HUES6 (cell line): ENCODE results near the gene GMDS.

Experiments
- H3K27ac ChIP-seq: 2 replicates; pipeline ENCODE4 v1.7.0; 2013; ENCODE audit warnings: low read depth, mild to moderate bottlenecking, low read length, inconsistent platforms
- H3K27me3 ChIP-seq: 2 replicates; pipeline ENCODE4 v1.6.1; 2013; ENCODE audit warnings: low read length; ENCODE audit not compliant: control insufficient read depth, insufficient read depth
- H3K36me3 ChIP-seq: 2 replicates; pipeline ENCODE4 v1.6.1; 2013; ENCODE audit warnings: low read length; ENCODE audit not compliant: control insufficient read depth, insufficient read depth
- H3K4me1 ChIP-seq: 2 replicates; pipeline ENCODE4 v1.6.1; 2013; ENCODE audit warnings: low read length; ENCODE audit not compliant: control insufficient read depth, insufficient read depth
- H3K4me3 ChIP-seq: 2 replicates; pipeline ENCODE4 v1.5.1; 2013; ENCODE audit warnings: low read depth, low read length
- H3K9ac ChIP-seq: one replicate; pipeline ENCODE4 v1.6.1; 2013; ENCODE audit warnings: mild to moderate bottlenecking, low read length
- H3K9me3 ChIP-seq: 2 replicates; pipeline ENCODE4 v1.6.1; 2013; ENCODE audit warnings: low read depth, low read length; ENCODE audit not compliant: control insufficient read depth, insufficient read depth

The GMDS gene

DNA sequence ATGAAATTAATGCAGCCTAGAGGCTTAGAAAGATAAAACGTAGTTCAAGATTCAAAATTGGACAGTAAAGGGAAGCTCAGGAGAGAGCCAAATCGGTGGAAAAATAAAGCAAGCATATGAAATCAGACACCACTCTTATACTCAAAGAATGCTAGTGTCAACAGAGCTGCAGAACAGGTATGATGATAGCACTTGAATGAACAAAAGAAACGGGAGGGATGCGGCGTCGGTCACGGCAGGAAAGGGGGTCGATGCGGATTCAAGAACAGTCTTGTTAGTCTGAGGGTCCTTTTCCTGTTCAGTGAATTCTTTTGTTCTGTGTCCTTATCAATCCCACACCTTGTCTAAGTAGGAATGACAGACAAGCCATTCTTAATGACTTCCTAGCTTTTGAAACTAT lies 521.3 kb downstream of the GMDS start:
- H3K4me3 ChIP-seq = no peak overlapping the region
- H3K9me3 ChIP-seq = no peaks in the 10 kb centered on the region
- H3K36me3 ChIP-seq = no peaks in the 10 kb centered on the region
- peaks cover 41% of the 10 kb centered on the region for H3K4me1 ChIP-seq
- no peak overlapping the region for H3K27ac ChIP-seq
- peak overlapping the region; percentile 34 for H3K9ac ChIP-seq
- no peaks in the 10 kb centered on the region for H3K27me3 ChIP-seq

GRCh38 chr6:1722801-1723200 lies 522.6 kb downstream of the GMDS start:
- Histone ChIP-seq H3K27me3 (no peaks in the 10 kb centered on the region), H3K9ac (no peak overlapping the region), H3K4me1 (peaks cover 33% of the 10 kb centered on the region), H3K36me3 (no peaks in the 10 kb centered on the region), H3K9me3 (no peaks in the 10 kb centered on the region), H3K4me3 (no peak overlapping the region), H3K27ac (no peak overlapping the region)

- Histone ChIP-seq H3K9ac (no peak overlapping the region), H3K27me3 (no peaks in the 10 kb centered on the region), H3K27ac (no peak overlapping the region), H3K36me3 (no peaks in the 10 kb centered on the region), H3K9me3 (no peaks in the 10 kb centered on the region), H3K4me3 (no peak overlapping the region), H3K4me1 (peaks cover 28% of the 10 kb centered on the region)
Observed at GRCh38 chr6:1720620-1721322, 524.6 kb downstream of the GMDS start.

- H3K9me3 ChIP-seq = no peaks in the 10 kb centered on the region
- H3K4me1 ChIP-seq = peaks cover 26% of the 10 kb centered on the region
- H3K27ac ChIP-seq = no peak overlapping the region
- H3K4me3 ChIP-seq = no peak overlapping the region
- no peaks in the 10 kb centered on the region for H3K36me3 ChIP-seq
- H3K9ac ChIP-seq = no peak overlapping the region
- no peaks in the 10 kb centered on the region for H3K27me3 ChIP-seq
Observed at GRCh38 chr6:1719922-1720321, 525.5 kb downstream of the GMDS start.

- Histone ChIP-seq H3K9me3 (no peaks in the 10 kb centered on the region), H3K4me1 (peaks cover 12% of the 10 kb centered on the region), H3K4me3 (no peak overlapping the region), H3K36me3 (no peaks in the 10 kb centered on the region), H3K9ac (no peak overlapping the region), H3K27ac (no peak overlapping the region), H3K27me3 (no peaks in the 10 kb centered on the region)
Observed at GRCh38 chr6:1716868-1717267, 528.5 kb downstream of the GMDS start.

DNA sequence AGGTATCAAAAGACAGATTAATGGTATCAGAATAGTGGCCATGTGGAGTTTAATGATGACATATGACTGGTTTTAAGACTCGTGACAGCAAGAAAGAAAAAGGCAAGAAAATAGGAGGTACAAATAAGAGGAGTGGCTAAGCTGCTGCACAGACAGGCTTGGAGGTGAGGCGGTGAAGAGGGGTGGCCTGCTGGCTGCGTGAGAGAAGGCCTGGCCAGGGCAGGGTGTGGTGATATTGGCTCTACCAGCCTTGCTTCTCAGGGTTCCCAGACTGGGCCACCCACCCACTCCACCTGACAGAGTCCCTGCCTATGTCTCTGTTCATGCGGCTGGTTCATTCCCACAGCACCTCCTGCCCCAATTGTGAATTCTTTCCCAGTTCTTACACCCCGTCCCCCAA lies 529.0 kb downstream of the GMDS start:
- Histone ChIP-seq H3K27ac (no peak overlapping the region), H3K9ac (no peak overlapping the region), H3K9me3 (no peaks in the 10 kb centered on the region), H3K4me1 (peaks cover 11% of the 10 kb centered on the region), H3K4me3 (no peak overlapping the region), H3K27me3 (no peaks in the 10 kb centered on the region), H3K36me3 (no peaks in the 10 kb centered on the region)

DNA sequence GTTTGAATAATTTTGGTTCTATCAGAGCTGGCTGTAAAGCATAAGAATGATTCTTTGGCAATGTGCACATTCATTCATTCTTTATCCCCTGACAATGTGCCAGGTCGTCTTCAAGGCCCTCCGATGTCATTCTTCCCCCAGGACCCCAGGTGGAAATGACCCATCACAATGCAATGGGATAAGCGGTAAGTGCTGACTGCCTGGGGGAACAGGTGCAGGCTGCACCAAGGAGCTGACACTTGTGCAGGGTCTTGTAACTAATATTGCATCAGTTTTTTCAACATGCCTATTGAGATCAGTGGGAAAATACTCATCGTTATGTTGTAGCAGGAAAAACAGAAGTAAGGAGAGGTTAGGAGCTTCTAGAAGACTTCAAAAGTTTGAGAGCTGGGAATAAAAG lies 530.1 kb downstream of the GMDS start:
- H3K36me3 ChIP-seq = no peaks in the 10 kb centered on the region
- H3K9me3 ChIP-seq = no peaks in the 10 kb centered on the region
- no peaks in the 10 kb centered on the region for H3K27me3 ChIP-seq
- no peak overlapping the region for H3K4me3 ChIP-seq
- H3K9ac ChIP-seq = no peak overlapping the region
- peaks cover under 1% of the 10 kb centered on the region; the same call in 1 of the 2 replicates for H3K4me1 ChIP-seq
- no peak overlapping the region for H3K27ac ChIP-seq

- H3K4me1 ChIP-seq = no peaks in the 10 kb centered on the region; the same call in 1 of the 2 replicates
- no peak overlapping the region for H3K9ac ChIP-seq
- no peaks in the 10 kb centered on the region for H3K27me3 ChIP-seq
- no peaks in the 10 kb centered on the region for H3K9me3 ChIP-seq
- H3K27ac ChIP-seq = no peak overlapping the region
- no peak overlapping the region for H3K4me3 ChIP-seq
- H3K36me3 ChIP-seq = no peaks in the 10 kb centered on the region
Observed at GRCh38 chr6:1714654-1715053, 530.8 kb downstream of the GMDS start.

DNA sequence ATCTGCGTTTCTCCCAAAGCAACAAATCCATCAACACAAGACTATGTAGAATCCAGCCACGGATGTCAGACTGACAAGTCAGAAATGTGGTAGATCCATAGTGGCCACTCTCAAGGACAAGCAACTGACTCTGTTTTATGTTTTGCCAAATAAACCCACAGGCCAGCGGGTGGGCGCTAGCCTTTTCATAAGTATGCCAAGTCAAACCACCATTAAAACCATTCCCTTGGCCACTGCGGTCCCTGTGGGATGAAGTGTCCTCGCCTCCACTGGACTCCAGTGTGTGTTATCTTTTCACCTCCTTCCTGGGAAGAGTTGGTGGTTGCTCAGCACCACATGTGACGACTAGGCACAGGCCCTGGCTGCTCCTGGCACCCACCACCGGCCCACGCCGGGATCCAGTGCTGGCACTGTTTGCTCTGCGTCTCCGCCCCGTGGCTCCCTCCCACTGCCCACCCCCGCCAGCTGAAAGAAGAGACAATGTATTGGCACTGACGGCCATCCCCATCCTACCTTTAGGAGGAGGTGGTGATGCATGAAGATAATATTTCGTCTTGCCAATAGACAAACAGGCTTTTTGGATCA lies 532.3 kb downstream of the GMDS start:
- Histone ChIP-seq H3K4me1 (no peaks in the 10 kb centered on the region; the same call in 1 of the 2 replicates), H3K4me3 (no peak overlapping the region), H3K9me3 (no peaks in the 10 kb centered on the region), H3K9ac (no peak overlapping the region), H3K27ac (no peak overlapping the region), H3K36me3 (no peaks in the 10 kb centered on the region), H3K27me3 (no peaks in the 10 kb centered on the region)

DNA sequence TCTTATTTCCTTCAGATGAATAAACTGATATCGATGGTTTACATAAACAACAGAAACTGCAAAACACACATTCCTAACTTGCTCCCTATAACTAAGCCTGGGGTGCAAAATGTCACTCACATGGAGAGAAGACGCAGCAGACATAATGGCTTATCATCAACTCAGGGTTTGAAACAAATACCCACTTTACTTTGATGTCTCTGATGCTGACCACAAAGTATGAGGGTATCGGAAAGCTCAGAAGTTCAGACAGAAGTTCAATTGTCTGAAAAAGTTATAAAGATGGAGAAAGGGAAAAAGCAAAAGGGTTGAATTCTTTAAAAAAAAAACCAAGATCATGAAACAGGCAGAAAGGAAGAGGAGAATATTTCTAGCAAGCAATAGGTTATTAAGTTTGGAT lies 533.0 kb downstream of the GMDS start:
- Histone ChIP-seq H3K4me3 (no peak overlapping the region), H3K36me3 (no peaks in the 10 kb centered on the region), H3K4me1 (no peaks in the 10 kb centered on the region; the same call in 1 of the 2 replicates), H3K9ac (no peak overlapping the region), H3K27ac (no peak overlapping the region), H3K9me3 (no peaks in the 10 kb centered on the region), H3K27me3 (no peaks in the 10 kb centered on the region)

DNA sequence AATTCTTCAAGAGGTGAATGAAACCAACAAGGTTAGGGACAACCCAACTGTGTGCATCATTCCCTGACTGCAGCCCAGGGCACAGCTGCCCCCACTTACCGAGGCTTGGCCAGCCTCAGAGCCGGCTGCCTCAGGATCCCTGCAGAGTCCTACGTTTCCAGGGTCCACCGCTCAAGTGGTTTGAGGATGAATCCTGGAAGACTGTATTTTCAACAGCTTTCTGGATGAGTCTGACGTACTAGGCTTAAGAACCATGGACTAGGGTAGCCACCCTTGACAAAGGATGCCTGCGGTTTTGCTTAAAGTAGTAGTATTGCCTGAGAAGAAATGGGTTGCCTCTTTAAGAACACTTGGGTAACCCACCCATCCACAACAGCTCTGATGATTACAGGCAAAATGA lies 534.3 kb downstream of the GMDS start:
- H3K27ac ChIP-seq = no peak overlapping the region
- no peaks in the 10 kb centered on the region; the same call in 1 of the 2 replicates for H3K4me1 ChIP-seq
- H3K27me3 ChIP-seq = no peaks in the 10 kb centered on the region
- H3K9ac ChIP-seq = no peak overlapping the region
- no peaks in the 10 kb centered on the region for H3K9me3 ChIP-seq
- H3K36me3 ChIP-seq = no peaks in the 10 kb centered on the region
- no peak overlapping the region for H3K4me3 ChIP-seq
